Fibroblast of skin of back (primary cell): ENCODE data around the gene OSBPL2.

Source experiments
- DNase-seq: peaks from one replicate; pipeline ENCODE4 v3.0.0-alpha.2; 2013

The OSBPL2 gene

DNA sequence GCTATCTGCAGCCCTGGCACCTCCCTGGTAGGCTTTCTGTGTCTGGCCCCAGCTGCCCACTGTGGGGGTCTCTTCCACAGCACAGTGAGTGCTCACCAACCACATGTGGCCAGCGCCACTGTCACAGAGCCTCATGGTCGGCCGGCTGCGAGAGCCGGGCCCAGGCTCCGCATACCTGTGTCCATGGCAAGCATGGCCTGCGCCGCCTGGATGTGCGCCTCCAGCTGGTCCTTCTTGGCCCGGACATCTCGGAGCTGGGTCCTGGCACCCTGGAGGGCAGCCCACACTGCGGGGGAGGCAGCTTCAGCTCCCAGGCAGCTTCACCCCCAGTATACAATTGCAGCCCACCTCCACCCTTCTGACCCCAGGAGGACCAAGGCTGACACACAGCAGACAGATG, 77.5 kb downstream of the OSBPL2 start:
- no peak for DNase-seq

DNA sequence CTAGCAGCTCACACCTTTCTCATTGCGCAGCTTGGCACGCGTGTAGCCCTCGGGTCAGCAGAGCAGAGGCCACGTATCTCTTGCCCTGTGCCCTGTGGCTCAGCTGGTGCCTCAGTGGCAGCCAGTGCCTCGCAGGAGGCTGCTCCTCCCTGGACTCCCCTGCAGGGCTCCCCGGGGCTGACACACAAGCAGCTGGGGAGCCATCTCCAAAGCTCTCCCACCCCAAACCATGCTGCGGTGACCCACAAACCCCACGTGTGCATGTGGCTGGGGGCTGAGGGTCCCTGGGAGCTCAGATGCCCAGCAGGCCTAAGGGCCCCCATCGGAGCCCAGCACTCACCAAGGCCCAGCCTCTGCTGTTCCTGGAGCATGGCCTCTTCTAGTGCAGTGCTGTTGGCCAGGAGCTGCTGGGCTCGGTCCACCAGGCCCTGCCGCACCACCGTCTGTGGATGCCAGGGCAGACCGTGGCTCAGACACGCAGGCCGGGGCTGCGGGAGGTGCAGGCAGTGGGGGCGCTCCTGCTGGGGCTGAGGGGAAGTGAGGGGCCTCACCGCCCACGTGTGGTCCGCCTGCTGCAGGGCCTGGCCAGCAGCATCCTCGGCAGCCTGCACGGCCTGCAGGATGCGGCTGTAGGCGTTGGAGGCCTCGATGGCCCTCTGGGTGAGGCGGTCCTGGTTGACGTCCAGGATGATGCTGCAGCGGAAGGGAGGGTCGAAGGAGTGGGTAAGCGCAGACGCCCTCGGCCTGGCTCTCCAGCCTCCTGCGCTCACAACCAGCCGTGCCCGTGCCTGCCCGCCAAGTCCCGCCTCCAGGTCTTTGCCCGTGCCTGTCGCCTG, 78.2 kb downstream of the OSBPL2 start:
- DNase-seq = no peak

DNA sequence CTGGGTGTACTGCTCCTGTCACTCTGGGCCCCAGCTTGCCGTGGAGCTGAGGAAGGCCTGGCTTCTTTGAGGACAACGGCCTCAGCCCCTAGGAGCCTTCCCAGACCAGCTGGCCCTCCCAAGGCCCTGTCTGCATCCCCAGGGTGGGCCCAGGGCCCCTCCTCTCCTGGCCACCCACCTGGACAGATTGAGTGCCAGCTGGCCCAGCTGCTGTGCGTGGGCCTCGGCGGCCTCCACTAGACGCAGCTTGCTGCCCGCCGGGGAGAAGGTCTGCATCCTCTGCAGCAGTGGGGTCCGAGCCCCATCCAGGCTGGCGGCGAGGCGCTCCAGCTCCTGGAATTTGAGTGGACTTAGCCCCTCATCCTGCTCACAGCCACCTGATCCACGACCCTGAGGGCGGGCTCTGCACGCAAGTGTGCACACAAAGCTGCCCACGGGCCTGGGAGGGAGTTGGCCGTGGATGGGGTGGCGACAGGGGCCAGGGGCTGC, 78.9 kb downstream of the OSBPL2 start:
- no peak for DNase-seq

DNA sequence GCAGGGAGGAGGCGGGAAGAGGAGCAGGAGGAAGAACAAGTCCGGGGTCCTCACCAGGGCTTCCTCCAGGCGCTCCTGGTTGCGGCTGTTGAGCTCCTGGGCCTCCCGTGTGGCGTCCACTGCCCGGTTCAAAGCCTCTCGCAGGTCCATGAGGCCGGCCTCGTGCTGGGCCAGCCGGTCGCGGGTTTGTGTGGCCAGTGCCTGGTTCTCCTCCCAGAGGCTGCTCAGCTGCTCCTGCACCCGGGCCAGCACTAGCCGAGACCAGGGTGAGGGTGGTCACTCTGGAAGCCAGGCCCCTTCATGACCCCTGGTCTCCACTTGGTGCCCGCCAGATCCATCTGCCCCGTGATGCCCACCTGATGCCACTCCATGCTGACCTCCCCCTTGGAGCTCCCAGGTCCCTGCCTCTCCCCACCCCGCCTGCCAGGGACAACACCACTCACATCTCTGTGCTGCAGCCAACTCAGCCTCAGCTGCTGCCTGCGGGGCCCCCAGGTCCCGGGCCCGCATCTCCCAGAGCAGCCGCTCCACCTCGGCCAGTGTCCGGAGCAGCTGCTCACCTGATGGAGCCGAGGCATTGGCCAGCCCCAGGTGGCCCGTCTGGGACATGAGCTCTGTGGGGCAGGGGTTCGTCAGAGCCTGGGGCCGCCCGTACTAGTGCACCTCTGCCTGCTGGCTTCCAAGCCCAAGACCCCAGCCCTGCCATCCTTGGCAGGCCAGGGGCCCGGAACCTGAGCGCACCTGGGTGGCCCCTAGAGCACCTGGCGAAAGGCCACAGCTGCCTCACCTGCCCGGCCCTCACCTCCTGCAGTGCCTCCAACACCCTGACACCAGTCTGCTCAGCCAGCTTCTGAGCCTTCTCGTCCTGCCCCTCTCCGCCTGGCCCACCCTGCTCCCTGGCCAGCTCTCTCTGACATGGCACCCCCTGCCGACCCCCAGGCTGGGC, 80.4 kb downstream of the OSBPL2 start:
- DNase-seq = no peak

DNA sequence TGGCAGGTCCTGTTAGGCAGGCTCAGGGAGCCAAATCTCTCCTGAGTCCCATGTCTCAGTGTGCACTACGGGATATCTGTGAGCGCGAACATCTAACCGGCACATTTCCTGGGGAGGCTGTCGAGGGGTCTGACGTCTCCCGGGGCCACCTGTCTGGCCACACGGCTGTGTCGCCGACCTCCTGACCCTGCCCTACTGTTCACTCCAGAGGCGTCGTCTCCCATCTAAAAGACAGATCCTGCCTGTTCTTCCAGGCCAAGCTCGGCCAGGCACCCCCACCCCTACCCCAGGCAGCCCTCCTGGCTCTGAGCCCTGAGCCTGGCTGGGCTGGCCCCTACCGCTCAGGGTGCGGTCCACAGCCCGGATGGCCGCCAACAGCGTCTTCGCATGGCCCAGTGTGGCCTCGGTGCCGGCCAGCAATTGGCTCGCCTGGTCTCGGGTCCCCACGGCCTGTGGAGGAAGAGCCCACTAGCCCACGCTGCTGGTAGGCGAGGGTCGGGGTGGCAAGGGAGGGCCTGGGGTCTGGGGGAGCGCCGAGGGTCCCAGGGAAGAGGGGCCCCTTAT, 81.1 kb downstream of the OSBPL2 start:
- no peak for DNase-seq

DNA sequence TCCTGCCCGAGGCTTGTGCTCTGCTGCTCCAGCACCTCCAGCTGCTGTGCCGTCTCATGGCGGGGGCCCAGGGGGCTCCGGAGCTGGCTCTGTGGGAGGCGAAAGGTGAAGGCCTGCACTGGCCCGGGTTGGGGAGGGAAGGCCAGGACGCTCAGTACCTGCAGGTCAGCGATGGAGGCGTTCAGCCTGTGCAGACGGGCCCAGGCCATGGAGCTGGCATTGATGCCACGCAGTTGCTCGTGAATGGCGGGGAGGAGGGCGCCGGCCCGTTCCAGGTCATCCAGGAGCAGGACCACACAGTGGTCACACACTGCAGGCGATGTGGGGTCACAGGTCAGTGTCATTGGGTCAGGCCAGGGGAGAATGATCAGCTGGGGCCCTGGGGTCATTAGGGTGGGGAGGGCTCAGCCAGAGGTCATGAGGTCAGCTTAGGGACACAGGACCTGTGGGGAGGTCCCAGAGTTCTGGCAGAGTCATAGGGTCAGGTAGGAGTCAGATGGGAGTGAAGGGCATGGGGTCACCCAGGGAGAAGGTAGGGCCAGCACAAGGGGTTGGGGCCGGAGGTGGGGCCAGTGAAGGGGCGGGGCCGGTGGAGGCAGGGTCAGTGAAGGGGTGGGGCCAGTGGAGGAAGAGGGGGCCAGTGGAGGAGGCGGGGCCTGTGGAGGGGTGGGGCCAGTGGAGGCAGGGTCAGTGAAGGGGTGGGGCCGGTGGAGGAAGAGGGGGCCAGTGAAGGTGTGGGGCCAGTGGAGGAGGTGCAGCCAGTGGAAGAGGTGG, 82.4 kb downstream of the OSBPL2 start:
- no peak for DNase-seq

DNA sequence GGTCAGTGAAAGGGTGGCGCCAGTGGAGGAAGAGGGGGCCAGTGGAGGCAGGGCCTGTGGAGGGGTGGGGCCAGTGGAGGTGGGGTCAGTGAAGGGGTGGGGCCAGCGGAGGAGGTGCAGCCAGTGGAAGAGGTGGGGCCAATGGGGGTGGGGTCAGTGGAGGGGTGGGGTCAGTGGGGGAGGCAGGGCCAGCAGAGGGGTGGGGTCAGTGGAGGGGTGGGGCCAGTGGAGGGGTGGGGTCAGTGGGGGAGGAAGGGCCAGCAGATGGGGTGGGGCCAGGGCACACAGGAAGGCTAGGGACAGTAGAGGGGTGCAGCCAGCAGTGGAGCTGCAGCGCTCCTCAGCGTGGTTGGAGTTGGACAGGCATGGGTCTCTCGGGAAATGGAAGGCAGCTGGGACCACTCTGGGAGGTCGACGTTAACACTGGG, 83.2 kb downstream of the OSBPL2 start:
- no peak for DNase-seq

DNA sequence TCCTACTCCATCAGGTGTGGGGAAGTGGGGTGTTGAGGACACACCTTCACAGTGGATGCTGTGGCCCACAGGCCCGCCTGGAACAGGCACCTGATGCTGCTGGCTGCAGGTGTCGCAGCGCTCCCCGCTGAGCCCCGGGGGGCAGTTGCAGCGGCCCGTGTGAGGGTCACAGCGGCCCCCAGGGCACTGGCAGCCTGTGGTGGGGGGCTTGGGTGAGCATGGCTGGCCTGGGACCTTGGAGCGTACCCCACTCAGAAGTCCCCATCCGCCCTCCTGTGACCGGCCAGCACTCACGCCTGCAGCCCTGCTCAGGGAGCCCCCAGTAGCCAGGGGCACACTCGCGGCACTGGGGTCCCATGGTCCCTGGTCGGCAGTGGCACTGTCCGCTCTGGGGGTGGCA, 83.7 kb downstream of the OSBPL2 start:
- DNase-seq = no peak

DNA sequence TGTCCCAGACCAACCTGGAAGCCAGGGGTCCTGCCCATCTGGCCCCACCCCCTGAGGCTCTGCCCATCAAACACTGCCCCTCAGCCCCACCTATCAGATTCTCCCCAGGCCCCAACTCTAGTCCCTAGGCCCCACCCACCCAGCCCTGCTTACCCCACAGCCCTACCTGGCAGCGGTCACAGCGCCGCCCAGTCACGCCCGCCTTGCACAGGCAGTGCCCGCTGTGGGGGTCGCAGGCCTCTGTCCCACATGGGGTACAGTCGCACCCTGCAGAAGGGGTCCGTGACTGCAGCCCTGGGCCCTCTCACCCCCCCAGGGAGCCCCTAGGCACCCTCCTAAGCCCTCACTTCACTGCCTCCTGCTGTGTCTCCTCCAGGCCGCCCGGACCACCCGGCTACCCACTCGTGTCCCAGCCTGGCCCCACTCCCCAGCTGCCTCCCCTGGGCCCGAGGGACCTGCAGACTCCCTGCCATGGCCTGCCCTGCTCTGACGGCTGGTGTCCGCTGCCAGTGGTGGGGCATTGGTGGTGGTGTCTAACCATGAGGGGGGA, 84.2 kb downstream of the OSBPL2 start:
- DNase-seq = no peak

DNA sequence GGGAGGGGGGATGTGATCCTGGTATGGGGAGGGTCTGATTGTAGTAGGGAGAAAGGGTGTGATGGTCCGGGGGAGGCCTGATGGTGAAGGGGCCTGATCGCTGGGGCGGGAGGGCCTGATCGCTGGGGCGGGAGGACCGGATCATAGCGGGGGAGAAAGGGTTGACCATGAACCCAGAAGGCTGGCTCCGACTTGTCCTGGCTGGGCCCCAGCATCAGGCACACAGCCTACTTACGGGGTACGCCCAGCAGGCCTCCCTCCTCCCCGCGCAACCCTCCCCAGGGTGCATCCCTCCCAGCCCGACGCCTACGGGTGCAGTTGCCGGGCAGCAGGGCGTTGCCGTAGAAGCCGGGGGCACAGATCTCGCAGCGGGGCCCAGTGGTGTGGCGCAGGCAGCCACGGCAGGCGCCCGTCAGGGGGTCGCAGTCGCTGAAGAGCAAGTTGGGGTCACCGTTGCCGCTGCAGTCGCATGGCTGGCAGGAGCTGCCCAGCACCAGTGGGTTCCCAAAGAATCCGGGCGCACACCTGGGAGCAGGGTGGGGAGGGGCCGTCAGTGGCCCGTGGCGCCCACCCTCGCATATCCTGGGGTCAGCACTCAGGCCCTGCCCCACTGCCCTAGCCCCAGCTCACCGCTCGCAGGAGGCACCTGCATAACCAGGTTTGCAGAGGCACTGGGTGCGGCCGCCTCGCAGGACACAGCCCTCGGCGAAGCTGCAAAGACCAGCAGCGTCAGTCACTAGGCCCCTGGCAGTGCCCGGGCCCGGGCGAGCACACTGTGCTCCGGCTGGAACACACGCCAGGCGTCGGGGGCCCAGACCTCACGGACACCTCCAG, 85.0 kb downstream of the OSBPL2 start:
- DNase-seq = no peak

DNA sequence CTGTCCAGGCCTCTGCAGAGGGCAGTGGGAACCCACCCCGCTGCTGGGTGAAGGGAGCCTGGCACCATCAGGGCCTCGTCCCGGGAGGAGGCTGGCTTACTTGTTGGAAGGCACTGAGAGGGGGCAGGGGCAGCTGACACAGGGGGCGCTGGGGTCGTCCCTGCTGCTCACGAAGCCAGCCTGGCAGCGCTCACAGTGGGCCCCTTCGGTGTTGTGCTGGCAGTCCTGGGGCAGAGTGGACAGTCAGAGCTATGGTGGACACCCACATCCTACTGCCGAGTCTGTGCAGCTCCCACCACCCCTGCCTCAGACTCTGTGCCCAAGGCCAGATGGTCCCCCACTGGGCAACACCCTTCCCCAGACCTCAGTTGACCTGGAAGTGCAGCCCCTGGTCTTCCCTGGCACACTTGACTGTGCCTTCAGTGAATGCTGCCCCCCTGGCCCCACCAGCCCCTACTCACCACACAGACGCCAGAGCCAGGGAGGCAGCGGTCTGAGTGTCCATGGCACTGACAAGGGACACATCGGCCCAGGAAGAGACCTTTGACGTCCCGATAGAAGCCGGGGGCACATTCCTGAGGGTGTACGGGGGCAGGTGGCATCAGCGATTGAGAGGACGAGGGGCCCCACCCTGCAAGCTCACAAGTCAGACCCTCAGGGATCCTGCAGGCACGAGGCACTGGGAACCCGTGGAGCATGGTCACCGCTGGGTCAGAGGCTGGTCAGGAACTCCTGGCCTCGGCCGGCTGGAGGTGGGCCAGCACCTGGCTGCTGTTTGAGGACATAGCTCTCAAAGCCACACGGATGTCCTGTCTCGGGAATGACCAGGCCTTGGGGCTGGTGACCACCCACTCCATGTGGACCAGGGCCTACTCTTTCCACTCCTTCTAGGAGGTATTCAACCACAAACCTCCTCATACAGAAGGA, 85.9 kb downstream of the OSBPL2 start:
- no peak for DNase-seq

DNA sequence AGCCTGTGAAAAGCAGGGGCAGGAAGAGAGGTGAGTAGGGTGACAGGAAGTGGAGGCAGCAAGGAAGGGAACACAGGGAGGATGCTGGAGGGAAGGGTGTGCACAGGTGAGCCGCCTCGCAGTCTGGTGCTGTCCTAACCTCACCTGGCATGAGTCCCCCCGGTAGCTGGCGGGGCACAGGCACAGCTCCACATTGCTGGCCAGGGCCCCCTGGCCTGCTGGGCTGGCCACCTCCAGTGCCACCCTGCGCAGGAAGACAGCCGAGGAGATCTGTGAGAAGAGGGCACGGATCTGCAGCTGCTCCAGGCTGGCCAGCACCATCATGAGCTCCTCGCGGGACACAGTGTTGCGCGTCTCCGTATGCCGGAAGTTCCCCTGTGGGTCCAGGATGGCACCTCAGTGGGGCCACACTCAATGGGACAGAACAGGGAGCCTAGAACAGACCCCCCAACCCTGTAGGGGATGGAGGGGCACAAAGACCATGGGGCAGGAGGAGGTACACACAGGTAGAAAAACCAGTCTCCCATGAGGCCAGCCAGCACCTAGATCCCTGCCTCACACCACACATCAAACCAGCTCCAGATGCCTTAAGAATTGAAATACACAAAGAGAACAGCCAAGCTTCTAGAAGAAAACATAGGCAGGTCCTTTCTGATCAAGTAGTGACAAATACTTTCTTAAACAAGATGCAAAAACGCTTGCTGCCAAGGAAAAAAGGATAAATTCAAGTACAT, 87.0 kb downstream of the OSBPL2 start:
- no peak for DNase-seq

DNA sequence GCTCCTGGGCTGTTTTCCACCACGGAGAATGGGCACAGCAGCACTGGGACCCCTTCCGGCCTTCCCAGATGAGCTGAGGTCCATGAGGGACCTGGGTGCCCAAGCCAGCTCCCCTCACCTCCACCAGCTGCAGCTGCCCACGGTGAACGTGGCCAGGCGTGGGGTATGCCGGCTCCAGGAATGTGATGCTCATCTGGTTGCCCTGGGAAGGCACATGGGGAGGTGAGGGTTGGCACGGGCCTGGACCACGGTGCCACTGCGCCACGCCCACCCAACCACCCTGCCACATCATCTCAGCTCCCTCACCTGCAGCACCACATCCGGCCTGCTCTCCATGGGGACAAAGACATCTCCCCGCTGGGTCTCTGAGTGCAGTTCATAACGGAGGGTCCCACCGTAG, 88.2 kb downstream of the OSBPL2 start:
- DNase-seq = no peak

DNA sequence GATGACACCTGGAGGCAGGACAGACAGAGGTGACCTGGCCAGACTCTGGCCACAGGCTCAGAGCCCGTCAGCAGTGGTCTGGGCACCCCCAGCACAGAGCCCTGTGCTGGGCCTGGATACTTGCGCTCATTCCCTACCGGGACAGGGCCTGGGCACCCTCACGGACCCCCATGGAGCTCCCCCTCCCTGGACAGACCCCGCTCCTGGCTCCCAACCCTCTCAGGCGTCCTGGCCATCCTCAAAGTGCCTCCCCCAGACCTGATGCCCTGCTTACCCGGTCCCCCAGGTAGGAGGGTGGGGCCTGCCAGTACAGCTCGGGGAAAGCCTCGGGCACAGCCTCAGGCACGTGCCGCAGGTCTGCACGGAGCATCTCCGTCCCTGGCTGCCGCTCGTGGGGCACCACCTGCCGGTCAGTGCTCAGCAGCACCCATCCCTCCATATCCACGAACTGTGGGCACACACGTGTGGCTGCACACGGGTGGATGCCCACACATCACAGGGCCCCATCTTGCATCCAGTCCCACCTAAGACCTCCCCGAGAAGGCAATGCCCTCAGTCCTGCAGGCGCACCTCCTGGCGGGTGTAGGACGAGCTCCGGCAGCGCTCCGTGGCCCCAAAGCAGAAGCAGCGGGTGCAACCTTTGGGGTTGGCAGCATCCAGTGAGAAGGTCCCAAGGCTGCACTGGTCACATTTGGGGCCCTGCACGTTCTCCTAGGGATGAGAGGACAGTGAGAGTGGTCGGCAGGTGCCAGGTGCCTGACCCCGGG, 88.8 kb downstream of the OSBPL2 start:
- no peak for DNase-seq

DNA sequence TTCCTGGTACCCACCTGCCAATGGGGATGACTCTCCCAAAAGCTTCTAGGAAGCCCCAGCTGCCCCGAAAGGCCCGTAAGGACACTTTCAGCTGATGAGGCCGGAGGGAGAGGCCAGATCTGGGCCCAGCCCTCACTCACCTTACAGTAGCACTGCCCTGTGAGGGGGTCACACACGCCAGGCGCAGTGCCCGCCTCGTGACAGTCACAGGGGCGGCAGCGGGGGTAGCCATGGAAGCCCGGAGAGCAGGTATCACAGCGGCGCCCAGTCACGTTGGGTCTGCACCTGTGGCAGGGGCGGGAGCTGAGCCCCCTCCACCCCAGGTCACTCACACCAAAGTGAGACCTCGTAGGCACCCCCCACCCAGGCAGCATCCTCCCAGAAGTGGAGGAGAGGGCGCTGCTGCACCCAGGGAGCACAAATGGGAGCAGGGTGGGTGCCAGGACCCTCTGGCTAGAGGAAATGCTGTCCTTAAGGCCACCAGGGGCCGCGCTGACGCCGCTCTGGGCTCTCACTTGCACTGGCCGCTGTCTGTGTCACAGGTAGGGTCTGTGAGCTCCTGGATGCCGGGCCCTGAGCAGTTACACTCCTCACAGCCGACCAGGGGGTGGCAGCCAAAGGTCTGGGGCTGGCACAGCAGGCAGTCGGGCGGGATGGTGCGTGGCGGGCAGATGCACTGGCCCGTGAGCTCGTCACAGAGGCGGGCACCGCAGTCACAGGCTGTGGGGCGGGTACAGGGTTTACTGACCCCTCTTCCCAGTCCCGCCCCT, 89.6 kb downstream of the OSBPL2 start:
- no peak for DNase-seq

DNA sequence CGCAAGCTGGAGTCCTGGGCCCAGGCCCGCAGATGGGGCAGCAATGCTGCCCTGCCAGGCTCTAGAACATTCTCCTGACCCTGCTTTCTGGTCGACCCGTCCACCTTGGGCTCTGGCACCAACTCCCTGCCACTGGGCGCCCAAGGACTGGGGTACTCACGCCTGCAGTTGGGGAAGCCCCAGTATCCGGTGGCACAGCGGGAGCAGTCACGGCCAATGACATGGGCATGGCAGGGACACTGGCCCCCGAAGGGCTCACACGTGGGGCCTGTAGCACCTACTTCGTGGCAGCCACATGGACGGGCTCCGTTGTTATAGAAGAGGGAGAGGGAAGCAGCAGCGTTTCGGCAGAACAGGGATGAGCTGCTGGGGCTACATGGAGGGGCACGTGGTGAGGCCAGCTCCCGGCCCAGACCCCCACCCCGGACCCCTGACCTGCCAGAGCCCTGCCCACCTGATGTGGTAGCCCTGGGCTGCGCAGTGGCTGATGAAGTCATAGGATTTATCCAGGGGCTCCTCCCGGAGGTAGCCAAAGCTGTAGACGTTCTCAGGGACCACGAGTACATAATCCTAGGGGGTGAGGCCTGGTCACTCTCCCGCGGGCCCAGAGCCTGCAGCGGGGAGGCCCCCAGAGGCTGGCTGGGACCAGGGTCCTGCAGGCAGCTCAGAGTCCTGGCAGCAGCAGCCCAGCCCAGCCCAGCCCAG, 90.5 kb downstream of the OSBPL2 start:
- DNase-seq = no peak
